HG03159 (cell line): ENCODE measurements around the gene RDX.
"Not testable (repeated sequence)": the region's sequence is repeated elsewhere in the genome, so short reads cannot be mapped to it uniquely, and the experiment has no call there.

Experiments
- ATAC-seq: cut with Tn5 transposase; IDR thresholded peaks from one replicate; pipeline ENCODE4 v1.9.1; 2021; ENCODE audit warnings: mild to moderate bottlenecking, moderate library complexity; ENCODE audit not compliant: unreplicated experiment

The RDX gene

DNA sequence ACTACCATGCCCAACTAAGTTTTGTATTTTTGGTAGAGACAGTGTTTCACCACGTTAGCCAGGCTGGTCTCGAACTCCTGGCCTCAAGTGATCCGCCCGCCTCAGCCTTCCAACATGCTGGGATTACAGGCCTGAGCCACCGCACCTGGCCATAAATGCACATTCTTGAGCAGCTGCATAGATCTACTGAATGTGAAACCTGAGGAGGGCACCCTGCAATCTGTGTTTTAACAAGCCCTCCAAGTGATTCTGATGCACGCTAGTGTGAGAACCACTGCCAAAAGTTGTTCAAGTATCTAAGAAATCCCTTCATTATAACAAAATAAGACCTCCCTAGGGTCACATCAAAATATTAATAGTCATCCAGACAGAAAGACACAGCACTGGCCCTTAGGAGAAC is 89.3 kb downstream of the RDX start:
- no peak for ATAC-seq

DNA sequence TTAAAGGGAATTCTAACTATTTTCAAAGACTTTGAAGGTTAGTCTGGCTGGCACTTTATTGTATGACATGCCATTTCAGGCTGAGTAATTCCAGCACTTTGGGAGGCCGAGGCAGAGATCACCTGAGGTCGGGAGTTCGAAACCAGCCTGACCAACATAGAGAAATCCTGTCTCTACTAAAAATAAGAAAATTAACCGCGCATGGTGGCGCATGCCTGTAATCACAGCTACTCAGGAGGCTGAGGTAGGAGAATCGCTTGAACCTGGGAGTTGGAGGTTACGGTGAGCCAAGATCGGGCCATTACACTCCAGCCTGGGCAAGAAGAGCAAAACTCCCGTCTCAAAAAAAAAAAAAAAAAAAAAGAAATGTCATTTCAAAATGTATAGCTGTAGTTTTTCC is 95.6 kb downstream of the RDX start:
- no peak for ATAC-seq

DNA sequence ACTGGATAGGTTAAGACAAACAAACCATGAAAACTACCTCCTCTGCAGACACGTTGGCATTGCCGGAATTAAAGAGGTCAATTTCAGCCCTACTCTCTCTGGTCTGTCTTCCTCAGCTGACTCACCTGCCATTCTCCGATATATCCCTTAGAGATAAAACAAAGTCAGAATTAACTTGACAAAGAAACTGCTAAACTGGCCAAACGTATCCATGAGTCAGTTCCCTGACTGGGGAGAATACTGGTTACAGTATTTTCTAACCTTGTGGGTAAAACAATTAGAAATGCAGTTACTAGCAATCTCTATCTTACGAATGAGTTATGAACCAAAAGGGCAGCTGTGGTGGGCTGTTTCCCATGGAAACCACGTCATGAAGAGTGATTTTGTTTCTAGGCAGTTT is 96.2 kb downstream of the RDX start:
- ATAC-seq: no peak

DNA sequence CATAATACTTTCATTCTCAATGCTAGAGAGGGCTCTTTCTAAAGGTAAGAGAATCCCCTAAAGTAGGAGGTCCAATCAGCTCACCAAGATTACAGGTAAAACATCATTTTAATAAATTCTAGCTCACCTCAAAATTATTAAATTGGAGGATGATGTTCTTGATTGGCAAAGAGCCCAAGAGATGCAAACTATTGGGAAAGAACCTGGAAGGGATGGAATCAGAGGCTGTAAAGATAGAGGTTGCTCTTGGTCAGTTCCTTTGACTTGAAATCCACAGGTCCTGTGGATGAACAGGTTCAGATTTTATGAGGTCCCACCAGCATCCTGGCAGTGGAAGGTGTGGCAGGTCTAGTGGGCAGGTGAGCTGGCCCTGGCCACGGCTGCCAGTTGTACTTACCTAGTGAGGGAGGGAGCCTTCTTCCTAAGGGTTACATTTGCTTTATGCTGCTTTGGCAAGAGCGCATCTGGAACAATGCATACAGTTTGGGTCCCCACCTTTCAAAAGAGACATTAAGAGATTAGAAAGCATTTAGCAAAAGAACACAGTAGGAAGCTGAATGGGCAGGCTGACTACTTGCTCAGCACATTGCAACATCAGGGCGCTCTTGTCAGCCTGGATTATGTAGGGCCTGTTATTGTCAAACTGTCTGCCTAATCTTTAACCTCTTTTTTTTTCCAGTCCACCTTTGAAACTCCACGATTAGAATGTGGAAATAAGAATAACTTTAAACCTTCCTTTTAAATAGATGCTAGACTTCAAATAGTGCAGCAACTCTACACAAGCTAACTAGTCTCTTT is 97.0 kb downstream of the RDX start:
- no peak for ATAC-seq

DNA sequence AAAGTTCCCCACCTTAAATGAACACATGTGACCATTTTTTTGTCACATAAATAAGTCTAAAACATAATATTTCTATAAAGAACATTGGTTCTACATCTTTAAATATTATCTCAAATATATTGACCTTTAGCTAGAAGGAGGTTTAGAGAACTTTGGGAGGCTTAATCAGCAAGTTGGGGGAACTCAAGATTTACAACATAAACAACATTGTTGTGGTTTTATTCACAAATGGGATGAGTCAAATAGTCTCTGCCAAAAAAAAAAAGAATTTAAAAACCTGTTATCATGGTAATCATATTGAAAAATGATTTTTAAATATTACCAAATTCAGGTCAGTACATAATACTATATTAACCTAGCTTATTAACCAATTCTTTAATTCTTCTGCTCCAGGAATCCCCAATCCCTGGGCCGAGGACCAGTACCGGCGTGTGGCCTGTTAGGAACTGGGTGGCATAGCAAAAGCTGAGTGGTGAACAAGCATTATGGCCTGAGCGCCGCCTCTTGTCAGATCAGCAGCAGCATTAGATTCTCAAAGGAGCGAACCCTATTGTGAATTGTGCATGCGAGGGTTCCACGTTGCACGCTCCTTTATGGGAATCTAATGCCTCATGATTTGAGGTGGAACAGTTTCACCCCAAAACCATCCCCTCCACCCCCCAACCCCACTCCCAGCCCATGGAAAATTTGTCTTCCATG is 98.2 kb downstream of the RDX start:
- no peak for ATAC-seq

DNA sequence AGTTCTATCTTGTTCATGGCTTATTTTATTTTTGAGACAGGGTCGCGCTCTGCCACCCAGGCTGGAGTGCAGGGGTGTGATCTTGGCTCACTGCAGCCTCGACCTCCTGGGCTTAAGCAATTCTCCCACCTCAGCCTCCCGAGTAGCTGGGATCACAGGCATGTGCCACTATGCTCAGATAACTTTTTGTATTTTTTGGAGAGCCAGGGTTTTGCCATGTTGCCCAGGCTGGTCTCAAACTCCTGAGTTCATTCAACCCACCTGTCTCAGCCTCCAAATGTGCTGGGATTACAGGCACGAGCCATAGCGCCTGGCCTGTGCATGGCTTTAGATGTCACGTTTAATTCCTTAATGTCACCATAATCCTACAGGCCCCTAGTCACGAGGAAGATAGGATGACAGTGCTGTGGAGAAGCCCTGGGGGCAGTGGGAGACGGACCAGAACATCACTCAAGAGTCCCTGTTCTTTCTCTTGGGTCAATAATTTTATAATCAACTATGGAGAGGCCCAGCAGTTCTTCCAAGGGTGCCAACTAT is 99.5 kb downstream of the RDX start:
- ATAC-seq: no peak

DNA sequence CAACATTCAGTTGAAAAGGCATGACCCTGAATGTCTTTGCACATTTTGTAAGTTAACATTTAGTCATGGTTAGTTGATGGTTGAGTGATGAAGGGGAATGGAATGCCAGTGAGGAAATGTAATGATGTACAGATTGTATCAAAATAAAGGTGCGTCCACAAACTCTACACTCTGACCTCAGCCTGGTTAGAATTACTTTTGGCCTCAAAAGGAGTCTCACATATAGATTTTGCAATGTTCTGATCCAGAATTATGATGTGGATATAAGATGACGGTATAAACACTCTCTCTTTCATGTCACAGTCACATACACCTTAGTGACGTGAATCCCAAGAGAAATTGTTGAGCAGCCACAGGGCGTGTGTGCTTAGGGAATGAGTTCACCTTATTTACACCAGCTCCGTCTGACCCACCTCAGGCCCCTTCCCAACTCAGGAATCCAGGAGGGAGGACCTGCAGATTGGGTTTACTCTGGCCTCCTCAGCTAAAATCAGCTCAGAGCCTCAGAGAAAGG is 100.1 kb downstream of the RDX start:
- no peak for ATAC-seq

DNA sequence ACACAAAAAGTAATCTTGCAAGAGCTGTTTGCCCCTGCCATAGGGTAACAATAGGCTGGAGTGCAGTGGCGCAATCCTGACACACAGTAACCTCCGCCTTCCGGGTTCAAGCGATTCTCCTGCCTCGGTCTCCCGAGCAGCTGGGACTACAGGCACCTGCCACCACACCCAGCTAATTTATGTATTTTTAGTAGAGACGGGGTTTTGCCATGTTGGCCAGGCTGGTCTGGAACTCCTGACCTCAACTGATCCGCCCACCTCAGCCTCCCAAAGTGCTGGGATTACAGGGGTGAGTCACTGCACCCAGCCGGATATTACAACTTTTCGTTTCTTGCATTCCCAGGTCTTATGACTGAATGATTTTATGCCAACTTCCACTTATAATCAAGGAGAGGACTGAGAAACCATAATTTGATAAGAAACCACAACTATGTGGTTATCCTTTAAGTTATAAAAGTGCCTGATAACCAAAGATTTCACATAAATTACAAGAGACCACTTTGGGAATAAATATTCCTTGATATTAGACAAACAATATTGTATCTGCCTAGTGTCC is 102.1 kb downstream of the RDX start:
- not testable (repeated sequence) for ATAC-seq

DNA sequence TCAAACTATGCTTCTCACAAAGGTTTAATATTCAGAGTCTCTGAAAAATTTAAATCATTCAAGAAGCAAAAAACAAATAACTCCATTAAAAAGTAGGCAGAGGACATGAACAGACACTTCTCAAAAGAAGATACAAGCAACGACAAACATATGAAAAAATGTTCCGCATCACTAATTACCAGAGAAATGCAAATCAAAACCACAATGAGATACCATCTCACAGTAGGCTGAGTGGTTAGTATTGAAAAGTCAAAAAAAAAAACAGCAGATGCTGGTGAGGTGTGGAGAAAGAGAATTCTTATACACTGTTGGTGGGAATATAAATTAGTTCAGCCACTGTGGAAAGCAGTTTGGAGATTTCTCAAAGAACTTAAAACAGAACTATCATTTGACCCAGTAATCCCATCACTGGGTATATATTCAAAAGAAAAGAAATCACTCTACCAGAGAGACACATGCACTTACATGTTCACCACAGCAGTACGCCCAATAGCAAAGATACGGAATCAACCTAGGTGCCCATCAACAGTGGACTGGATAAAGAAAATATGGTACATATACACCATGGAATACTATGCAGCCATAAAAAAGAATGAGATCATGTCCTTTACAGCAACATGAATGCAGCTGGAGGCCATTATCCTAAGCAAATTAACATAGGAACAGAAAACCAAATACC is 103.7 kb downstream of the RDX start:
- not testable (repeated sequence) for ATAC-seq

DNA sequence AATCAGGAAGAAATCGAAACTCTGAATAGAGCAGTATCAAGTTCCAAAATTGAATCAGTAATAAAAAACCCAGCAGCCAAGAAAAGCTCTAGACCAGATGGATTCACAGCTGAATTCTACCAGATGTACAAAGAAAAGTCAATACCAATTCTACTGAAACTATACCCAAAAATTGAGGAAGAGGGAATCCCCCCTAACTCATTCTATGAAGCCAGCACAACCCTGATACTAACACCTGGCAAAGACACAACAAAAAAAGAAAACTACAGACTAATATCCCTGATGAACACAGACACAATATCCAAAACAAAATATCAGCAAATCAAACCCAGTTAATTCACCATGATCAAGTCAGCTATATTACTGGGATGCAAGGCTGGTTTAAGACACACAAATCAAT is 105.5 kb downstream of the RDX start:
- ATAC-seq: no peak

DNA sequence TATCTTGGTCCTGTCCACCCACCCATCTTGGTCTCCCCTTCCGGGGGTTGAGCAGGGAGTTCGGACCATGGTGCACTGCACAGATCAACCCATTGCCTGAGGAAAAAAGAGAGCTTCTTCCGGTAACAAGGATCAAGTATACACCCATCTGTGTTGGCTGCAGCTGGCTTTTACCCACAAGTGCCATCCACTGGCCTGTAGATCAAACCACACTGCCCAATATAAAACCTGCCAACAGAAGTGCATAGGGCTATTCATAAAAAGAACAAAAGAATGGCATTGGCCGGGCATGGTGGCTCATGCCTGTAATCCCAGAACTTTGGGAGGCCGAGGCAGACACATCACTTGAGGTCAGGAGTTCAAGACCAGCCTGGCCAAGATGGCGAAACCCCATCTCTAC is 108.7 kb downstream of the RDX start:
- ATAC-seq: no peak

DNA sequence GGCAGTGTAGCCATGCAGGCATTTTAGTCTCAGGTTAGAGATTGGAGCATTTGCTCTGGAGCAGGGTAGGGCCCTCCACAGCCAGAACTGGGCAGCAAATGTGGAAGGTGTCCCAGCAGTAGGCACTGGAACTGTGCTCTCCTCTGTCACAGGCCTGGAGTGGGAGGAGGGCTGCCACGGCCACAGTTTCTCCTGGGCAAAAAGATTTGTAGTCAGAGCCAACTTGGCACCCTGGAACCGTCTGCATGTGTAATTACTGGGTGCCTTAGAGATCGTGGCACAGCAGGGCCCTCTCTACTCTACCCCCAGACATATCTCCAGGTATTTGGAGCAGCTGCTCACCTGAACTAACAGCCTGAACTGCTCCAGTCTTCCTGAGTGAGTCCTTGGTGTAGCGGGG is 109.5 kb downstream of the RDX start:
- no peak for ATAC-seq

DNA sequence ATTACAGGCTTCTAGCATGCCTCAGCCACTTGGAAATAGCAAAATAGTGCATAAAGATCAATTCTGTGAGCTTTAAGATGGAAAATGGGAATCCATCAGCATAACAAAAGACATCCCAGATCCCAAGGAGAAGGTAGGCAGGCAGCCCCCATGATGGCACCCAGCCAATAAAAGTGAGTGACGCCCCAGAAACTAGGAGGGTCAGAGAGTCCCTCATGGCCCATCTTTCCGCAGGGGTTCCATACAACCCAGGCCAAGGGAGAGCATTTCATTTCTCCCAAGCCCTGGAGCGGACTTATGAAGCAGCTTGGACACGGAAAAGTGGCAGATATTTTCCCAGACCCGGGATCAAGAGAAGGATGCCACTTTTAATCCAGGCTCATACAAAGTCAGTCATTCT is 110.0 kb downstream of the RDX start:
- ATAC-seq: no peak

DNA sequence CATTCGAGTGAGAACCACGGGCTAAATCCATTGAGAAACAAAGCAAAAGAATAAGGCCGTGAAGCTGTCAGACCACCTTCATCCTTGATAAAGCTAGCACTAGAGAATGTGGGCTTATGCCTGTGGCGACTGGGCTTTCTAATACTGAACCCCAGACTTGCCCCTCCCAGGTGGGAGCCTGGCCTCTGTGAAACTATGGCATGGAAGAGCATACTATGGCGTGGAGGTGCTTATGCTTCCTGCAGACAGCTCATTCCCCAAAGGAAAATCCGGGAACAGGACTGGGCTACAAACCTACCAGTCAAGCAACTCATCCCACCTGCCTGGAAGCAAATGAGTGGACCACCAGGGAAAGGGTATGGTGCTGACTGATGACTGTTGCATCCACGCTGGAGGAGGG is 110.8 kb downstream of the RDX start:
- no peak for ATAC-seq

DNA sequence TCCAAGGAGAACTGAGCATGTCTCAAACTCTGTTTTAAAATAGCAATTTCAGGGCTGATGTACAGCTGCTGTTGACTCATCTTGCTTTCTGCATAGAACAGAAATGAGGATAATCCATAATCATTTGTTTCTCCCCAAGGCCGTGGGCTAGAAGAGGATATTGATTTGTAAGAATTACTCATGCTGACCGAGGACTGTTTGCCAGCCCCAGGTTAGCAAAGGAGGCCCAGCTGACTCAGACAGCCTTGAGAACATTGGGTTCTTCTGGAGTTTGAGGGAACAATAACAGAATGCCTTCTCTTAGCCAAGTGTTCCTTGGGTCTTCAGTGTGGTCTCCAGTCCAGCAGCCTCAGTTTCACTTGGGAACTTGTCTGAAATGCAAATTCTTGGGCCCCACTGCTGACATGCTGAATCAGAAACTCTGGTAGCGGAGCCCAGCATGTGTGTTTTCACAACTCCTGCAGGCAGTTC is 111.3 kb downstream of the RDX start:
- no peak for ATAC-seq

DNA sequence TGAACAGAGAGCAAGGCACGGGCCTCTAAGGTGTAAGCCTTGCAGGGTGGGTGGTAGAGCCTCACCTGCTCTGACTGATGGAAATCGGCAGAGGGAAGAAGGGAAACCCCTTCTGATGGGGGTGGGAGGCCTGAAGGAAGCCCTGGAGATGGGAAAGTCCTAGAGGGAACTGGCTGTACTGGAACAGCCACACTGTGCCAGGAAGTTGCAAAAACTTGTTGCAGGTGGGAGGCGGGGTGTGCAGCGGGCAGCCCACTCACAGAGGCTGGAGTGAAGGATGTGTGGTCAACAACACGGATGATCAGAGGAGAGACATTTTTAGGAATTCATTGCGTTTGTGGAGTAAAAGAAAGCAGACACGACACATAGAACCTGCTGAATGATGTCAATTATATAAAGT is 112.0 kb downstream of the RDX start:
- ATAC-seq: no peak

DNA sequence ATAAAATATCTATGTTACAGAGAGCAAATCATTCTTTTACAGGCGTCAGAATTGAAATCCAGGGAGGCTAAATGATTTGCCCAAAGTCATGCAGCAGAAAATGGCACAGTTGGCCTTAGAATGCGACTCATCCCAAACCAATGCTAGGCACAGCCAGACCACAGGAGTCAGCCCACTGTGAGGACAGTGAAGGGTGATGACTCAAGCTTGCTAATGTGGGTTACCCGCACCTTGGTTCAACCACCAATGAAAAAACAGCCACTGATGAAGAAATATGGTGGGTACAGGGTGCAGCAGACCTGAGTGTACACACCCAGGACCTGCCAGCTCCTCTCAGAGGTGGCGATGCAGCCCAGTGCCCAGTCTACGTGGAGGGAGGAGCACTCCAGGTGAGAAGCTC is 113.5 kb downstream of the RDX start:
- ATAC-seq: no peak

DNA sequence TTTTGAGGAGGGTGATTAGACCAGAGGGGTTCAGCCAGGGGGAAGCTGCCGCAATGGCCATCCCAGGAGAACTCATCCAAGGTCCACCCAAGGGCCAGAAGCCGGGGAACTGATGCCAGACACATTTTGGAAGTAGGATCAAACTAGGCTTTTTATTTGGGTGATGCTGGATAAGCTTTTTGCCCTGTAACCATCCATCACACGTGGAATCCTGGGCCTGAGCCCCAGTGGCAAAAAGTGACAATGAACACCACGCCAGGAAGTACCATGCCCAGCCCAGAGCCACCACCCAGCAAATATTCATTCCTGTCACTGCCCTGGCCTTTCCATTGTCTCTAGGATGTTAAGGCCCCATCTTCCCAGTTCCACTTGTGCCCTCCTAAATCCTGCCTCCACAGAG is 117.3 kb downstream of the RDX start:
- no peak for ATAC-seq

DNA sequence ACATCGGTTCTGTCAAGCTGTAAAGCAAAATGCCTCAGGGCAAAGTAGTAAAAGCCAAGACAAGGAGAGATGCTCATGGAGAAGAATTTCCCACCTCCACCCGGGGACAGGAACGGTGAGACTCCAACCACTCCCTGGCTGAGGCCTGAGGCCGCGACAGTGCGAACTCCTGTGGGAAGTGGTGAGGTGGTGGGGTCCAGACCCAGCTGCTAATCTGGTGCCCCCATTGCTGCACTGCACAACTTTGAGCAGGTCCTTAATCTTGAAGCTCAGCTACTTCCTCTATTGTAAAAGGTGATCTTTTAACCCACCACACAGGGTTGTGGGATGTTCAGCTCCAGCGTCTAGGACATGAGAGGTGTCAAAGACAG is 119.3 kb downstream of the RDX start:
- no peak for ATAC-seq

DNA sequence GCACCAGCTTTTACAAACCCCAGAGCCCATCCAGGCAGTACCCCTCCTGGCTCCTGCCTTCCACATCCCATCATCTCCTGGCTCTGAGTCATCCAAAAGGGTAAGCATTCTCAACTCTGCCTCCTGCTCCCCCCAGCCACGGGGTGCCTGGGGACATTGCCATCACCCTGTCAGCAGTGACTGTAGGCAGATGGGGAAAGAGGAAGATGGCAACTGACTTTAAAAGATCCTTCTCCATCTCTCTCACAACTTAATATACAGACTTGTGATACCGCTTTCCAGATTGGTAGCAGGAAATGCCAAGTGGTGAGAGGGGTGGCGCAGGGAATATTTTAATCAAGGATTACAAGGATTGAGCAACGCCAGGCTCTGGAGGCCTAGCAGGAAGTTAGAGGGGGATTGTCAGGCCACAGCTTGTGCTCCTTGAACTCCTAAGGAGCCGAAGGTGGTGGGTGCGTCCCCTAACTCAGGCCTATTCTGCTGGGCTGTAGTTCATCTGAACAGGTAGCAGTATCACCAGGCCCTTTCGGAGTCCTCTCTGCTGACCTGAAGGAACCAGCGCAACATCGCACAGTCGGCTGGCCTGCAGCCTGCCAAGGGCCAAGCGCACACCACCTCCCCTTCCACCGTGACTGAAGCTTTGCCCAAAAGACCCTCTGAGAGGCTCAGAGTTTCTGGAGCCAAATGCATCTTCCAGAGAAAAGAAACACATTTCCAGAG is 119.9 kb downstream of the RDX start:
- no peak for ATAC-seq
